Ishikawa (cell line): ENCODE results near the gene GATA3.

Experiments
- CEBPB ChIP-seq: IDR thresholded peaks from 2 replicates; pipeline ENCODE4 v1.6.1; 2012
- EGR1 ChIP-seq: IDR thresholded peaks from 2 replicates; pipeline ENCODE4 v1.6.1; 2012
- RAD21 ChIP-seq: IDR thresholded peaks from 2 replicates; pipeline ENCODE4 v1.6.1; 2012; ENCODE audit warnings: low read depth
- REST ChIP-seq: IDR thresholded peaks from 2 replicates; pipeline ENCODE4 v1.6.1; 2012; ENCODE audit warnings: low read depth, mild to moderate bottlenecking
- TAF1 ChIP-seq: IDR thresholded peaks from 2 replicates; pipeline ENCODE4 v1.6.1; 2012; ENCODE audit warnings: low read depth, mild to moderate bottlenecking
- TEAD4 ChIP-seq: IDR thresholded peaks from 2 replicates; pipeline ENCODE4 v1.6.1; 2012
- USF1 ChIP-seq: IDR thresholded peaks from 2 replicates; pipeline ENCODE4 v1.6.1; 2012
- YY1 ChIP-seq: IDR thresholded peaks from 2 replicates; pipeline ENCODE4 v1.6.1; 2012; ENCODE audit warnings: low read depth
- TF ChIP-seq, protein P1 (sequence below): IDR thresholded peaks from 2 replicates; pipeline ENCODE4 v1.6.1; 2012

DNA sequence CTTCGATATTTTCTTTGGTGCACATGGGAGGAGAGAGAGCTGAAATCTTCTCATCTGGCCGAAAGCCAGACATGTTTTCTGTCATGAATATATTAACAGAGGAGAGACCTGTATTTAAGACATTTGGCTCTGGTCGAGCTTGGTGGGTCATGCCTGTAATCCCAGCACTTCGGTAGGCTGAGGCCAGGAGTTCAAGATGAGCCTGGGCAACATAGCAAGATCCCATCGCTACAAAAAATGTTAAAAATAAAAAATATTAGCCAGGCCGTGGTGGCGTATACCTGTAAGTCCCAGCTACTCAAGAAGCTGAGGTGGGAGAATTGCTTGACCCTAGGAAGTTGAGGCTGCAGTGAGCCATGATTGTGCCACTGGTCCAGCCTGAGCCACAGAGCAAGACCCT is 21.9 kb upstream of the GATA3 start:
- TF ChIP-seq CEBPB (no peak), YY1 (no peak), EGR1 (no peak), RAD21 (no peak), REST (no peak), TEAD4 (no peak), USF1 (no peak), TAF1 (no peak)
- TF ChIP-seq, protein P1, sequence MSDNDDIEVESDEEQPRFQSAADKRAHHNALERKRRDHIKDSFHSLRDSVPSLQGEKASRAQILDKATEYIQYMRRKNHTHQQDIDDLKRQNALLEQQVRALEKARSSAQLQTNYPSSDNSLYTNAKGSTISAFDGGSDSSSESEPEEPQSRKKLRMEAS: no peak
